LNCaP clone FGC (cell line): Measurements from ENCODE around the gene RPS6KA4.

Experiments
- DNase-seq: peaks from one replicate; pipeline ENCODE4 v3.0.0-alpha.2; 2011; ENCODE audit warnings: low read depth
- H3K4me3 ChIP-seq: 2 replicates; pipeline ENCODE4 v1.5.1; 2011; ENCODE audit warnings: mild to moderate bottlenecking, low read depth, low read length, control low read depth
- TF ChIP-seq, protein P1 (sequence below): IDR thresholded peaks from 2 replicates; pipeline ENCODE4 v1.5.1; 2012; ENCODE audit warnings: mild to moderate bottlenecking; ENCODE audit not compliant: control insufficient read depth, insufficient read depth; ENCODE audit errors: extremely low read depth

Gene RPS6KA4

DNA sequence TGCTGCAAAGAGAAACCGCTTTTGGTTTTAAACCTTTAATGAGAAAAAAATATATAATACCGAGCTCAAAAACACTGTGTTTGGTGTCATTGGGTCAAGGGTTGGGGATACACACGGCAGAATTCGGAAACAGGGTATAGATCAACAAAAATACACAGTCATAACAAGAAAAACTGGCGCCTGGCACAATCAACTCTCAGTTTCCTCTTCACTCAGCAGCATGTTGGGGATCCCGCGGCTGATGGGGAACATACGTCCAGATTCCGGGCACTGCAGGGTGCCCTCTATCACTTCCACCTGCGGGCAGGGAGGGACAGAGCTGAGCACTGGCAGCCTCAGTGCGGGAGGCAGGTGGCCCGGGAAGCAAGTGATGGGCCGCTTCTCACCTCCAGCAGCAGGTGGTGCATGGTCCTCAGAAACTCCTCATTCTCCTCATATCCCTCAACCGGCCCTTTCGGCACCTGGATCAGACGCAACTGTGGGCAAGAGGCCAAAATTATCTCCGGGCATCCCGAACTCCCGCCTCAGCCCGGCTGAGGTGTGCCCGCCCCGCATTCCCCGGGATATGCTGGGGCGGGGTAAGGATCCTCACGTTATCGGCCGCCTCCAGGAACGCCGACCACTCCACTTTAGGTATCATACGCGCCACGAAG, 42.2 kb upstream of the RPS6KA4 start:
- TF ChIP-seq, protein P1, sequence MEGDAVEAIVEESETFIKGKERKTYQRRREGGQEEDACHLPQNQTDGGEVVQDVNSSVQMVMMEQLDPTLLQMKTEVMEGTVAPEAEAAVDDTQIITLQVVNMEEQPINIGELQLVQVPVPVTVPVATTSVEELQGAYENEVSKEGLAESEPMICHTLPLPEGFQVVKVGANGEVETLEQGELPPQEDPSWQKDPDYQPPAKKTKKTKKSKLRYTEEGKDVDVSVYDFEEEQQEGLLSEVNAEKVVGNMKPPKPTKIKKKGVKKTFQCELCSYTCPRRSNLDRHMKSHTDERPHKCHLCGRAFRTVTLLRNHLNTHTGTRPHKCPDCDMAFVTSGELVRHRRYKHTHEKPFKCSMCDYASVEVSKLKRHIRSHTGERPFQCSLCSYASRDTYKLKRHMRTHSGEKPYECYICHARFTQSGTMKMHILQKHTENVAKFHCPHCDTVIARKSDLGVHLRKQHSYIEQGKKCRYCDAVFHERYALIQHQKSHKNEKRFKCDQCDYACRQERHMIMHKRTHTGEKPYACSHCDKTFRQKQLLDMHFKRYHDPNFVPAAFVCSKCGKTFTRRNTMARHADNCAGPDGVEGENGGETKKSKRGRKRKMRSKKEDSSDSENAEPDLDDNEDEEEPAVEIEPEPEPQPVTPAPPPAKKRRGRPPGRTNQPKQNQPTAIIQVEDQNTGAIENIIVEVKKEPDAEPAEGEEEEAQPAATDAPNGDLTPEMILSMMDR, result peak; percentile 29; the same call in 1 of the 2 replicates
- peak overlapping the region; percentile 83 for H3K4me3 ChIP-seq
- DNase-seq, result peak; percentile 41

DNA sequence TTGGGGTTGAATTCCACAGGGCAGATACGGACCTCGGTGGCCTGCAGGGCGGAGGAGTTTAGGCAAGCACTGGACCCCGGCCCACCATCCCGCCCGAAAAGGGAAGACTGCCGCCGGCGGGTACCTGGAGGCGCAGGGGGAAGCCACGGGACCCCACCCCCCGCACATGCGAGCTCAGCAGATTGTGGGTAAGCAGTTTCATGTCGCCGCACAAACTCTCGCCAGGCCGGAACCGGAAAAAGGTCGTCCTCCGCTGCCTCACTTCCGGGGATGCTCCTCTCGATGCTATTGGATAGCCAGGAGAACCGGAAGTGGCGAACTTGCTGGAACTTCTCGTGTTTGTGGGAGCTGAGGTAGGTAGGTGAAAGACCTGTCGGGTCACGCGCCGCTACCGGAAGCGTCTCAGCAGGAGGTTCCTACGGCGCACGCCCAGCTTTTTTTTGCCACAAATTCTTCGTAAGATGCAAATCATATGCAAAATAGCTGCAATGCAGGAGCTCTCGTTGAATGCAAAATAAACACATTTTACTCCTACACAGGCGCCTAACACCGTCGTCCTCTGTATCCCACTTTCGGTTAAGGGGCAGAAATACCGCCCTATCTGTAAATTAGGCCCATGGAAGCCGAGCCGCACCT, 41.5 kb upstream of the RPS6KA4 start, which contains the start of gene TRMT112:
Gene TRMT112, minus strand, starts transcription at position 235 of the 636 bp plus-strand sequence. Its CDS starts 33 bp downstream, at position 202.
- peak; percentile 99 for DNase-seq
- peak within 1 kb of the TSS; percentile 83 for H3K4me3 ChIP-seq
- TF ChIP-seq, protein P1, result no peak

DNA sequence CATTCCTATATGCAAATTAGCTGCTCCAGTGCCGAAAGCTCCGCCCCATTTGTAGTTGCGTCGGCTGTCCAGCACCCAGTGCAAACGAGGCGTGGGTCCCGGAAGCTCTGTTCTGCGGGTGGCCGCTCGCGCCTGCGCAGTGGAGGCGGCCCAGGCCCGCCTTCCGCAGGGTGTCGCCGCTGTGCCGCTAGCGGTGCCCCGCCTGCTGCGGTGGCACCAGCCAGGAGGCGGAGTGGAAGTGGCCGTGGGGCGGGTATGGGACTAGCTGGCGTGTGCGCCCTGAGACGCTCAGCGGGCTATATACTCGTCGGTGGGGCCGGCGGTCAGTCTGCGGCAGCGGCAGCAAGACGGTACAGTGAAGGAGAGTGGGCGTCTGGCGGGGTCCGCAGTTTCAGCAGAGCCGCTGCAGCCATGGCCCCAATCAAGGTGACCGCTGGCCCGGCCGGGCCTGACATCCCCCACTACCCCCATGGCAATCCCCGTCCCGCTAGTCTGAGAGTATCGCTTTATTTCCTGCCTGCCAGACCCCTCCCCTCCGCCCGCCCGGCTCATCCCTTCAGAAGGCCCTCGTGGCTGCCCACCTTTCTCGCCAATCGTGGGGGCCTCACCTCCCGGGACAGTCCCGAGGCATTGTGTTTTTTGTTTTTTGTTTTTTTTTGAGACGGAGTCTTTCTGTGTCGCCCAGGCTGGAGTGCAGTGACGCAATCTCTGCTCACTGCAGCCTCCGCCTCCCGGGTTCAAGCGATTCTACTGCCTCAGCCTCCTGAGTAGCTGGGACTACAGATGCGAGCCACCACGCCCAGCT, 40.8 kb upstream of the RPS6KA4 start, which contains the start of gene PRDX5:
Gene PRDX5, plus strand, starts transcription at position 161 of the 805 bp plus-strand sequence. Its CDS starts 95 bp downstream, at position 256.
- DNase-seq, result peak; percentile 92
- TF ChIP-seq, protein P1, result peak; percentile 50
- H3K4me3 ChIP-seq, result peak within 1 kb of the TSS; percentile 83

DNA sequence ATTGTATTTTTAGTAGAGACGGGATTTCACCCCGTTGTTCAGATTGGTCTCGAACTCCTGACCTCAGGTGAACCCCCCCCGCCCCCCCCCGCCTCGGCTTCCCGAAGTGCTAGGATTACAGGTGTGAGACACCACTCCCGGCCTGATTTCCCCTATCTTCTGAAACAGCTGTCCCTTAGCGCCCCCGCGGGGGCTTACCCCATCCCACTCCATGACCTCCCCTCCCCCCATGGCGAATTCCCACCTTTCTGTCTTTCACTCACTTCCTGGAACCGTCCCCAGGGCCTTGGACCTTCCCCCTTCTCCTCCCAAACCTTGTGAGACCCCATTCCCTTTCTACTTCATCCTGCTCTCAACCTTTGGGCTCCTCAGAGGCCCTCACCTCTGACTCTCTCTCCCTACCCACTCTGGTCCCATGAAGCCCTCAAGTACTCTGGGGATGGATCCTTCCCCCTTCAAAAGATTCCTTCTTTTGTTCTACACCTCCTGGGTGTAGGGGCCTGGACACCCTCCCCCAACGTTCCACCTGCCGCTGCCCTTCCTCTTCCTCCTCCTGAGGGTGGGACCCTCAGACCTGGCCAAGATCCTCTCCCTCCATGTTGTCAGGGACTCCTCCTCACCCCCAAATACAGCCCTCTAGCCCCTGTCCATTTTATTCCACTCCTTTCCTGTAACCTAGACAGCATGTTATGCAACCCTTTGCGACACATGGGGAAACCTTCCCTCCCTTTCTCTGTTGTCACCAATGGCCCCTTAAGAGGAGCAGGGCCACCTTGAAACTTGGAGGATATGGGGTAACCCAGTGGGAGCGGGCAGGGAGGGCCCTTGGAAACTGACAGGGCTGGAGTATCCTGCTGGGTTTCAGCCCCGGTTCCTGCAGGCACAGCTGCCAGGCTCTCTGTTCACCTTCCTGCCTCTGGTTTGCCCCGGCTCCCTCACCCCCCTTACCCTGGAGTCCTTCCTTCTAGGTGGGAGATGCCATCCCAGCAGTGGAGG, 39.9 kb upstream of the RPS6KA4 start:
- no peak for DNase-seq
- H3K4me3 ChIP-seq, result peak overlapping the region; percentile 83
- TF ChIP-seq, protein P1, result no peak

DNA sequence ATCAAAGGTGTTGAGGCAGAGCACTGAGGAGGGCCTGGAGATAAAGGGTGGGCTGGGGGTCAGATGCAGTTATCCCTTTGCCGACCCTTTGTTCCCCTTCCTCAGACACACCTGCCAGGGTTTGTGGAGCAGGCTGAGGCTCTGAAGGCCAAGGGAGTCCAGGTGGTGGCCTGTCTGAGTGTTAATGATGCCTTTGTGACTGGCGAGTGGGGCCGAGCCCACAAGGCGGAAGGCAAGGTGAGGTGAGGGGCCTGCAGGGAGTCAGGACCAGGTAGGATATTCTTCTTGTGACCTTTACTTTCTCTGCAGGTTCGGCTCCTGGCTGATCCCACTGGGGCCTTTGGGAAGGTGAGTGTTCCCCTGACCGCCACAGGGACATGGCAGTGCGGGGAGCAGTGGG, 38.4 kb upstream of the RPS6KA4 start:
- DNase-seq, result no peak
- no peak overlapping the region for H3K4me3 ChIP-seq
- TF ChIP-seq, protein P1, result no peak

DNA sequence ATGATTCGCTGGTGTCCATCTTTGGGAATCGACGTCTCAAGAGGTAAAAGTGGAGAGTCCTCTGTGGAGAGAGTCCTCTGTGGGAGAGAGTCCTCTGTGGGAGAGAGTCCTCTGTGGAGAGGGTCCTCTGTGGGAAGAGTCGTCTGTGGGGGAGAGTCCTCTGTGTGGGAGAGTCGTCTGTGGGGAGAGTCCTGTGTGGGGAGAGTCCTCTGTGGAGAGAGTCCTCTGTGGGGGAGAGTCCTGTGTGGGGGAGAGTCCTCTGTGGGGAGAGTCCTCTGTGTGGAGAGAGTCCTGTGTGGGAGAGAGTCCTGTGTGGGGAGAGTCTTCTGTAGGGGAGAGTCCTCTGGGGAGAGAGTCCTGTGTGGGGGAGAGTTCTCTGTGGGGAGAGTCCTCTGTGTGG, 37.9 kb upstream of the RPS6KA4 start:
- TF ChIP-seq, protein P1, result no peak
- no peak overlapping the region for H3K4me3 ChIP-seq
- DNase-seq, result no peak
